Adrenal gland (tissue), 5 donors: Measurements from ENCODE around the gene JSRP1.

ENCODE experiments used
- POLR2A ChIP-seq, 2 donors: fragments of 450-650 bp; IDR thresholded peaks; one replicate each; pipeline ENCODE4 v1.6.1; 2017; ENCODE audit warnings: antibody characterized with exemption in 2 of 2, mild to moderate bottlenecking in 2 of 2, moderate library complexity in 1 of 2
- TF ChIP-seq, protein P1 (sequence below), 6 experiments: fragments of 450-650 bp in 4 of 6; fragments of 200-600 bp in 2 of 6; sonication (generic) in 1 of 6; IDR thresholded peaks; 1 replicate in 5 of 6; 2 replicates in 1 of 6; pipeline versions ENCODE4 v1.5.1 to v1.8.0; 2016 to 2021; ENCODE audit warnings: antibody characterized with exemption in 6 of 6, mild to moderate bottlenecking in 2 of 6, moderate library complexity in 1 of 6
- donor health status: DM: no; HTN: no; CAD: no.

DNA sequence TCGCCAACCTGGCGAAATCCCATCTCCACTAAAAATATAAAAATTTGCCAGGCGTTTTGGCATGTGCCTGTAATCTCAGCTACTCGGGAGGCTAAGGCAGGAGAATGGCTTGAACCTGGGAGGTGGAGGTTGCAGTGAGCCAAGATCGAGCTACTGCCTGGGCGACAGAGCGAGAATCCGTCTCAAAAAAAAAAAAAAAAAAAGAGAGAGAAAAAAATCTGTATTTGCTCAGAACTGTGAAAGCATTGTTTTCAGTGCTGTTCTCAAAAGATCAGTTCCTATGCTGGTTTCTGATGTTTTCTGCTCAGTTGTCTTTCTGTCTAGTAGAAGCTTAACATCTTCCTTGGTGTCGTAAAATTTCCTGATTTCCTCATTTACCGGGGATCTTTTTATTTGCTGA is 17.0 kb downstream of the JSRP1 start:
- TF ChIP-seq, protein P1, sequence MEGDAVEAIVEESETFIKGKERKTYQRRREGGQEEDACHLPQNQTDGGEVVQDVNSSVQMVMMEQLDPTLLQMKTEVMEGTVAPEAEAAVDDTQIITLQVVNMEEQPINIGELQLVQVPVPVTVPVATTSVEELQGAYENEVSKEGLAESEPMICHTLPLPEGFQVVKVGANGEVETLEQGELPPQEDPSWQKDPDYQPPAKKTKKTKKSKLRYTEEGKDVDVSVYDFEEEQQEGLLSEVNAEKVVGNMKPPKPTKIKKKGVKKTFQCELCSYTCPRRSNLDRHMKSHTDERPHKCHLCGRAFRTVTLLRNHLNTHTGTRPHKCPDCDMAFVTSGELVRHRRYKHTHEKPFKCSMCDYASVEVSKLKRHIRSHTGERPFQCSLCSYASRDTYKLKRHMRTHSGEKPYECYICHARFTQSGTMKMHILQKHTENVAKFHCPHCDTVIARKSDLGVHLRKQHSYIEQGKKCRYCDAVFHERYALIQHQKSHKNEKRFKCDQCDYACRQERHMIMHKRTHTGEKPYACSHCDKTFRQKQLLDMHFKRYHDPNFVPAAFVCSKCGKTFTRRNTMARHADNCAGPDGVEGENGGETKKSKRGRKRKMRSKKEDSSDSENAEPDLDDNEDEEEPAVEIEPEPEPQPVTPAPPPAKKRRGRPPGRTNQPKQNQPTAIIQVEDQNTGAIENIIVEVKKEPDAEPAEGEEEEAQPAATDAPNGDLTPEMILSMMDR (IDR thresholded peaks at IDR 0.05), result no peak
- no peak for TF ChIP-seq POLR2A (IDR thresholded peaks at IDR 0.05)
